ENCODE results near the gene KDM3A.

KDM3A gene

DNA sequence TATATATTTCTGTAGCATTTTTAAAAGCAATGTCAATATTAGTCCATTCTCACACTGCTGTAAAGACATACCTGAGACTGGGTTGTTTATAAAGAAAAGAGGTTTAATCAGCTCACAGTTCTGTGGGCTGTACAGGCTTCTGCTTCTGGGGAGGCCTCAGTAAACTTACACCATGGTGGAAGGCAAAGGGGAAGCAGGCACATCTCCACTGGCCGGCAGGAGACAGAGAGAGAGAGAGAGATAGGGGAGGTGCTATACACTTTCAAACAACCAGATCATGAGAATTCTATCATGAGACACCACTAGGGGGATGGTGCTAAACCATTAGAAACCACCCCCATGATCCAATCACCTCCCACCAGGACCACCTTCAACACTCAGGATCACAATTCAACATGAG lies 79.0 kb downstream of the KDM3A start:
- no peak for DNase-seq

DNA sequence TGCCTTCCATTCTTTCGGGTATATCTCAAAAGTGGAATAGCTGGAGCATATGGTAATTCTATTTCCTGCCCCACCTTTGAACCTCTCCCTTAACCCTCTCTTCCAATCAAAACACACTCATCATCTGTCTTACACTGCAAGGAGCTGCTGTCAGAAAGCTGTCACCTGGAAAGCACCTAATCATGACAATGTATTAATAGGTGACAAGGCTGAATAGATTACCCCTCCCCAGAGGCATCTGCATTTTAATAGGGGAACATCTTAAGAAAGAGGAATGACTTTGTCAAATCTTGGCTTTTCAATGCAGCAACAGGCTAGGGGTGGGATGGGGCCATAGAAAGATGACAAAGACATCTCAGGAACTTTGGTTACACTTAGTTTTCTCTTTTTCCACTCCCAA lies 80.8 kb downstream of the KDM3A start:
- DNase-seq: no peak

DNA sequence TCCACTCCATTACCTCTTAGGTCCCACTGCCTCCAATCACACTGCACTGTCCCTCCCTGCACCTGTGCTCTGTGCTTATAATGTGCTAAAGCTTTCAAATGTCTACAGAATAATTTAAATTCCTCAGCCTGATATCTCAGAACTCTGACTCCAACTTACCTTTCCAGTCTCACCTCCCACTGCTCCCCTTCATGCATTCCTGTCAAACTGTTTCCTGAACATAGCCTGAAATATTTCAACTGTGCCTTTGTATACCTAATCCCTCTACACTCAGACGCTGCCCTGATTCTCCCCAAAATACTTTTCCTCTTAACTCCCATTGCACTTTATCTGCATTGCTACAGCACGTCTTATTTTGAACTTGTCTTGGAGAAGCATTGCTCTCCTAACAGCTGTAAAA lies 81.5 kb downstream of the KDM3A start:
- no peak for DNase-seq

DNA sequence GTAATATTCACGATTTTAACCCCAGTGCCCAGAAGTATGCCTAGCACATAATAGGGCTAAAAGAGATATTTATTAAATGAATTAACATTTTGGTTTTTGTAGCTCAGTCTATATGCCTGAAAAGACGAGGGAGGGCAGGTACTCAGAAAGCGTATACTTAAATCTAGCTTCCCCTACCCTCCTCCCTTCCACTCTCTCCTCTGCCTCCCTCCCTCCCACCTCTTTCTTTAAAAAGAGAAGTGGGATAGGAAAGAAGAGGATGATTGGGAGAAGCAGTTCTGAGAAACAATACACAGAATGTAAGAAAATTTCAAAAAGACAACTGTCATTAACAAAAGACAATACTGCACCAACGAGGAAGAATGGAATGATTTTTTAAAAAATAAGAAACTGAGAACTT lies 82.3 kb downstream of the KDM3A start:
- DNase-seq: no peak

DNA sequence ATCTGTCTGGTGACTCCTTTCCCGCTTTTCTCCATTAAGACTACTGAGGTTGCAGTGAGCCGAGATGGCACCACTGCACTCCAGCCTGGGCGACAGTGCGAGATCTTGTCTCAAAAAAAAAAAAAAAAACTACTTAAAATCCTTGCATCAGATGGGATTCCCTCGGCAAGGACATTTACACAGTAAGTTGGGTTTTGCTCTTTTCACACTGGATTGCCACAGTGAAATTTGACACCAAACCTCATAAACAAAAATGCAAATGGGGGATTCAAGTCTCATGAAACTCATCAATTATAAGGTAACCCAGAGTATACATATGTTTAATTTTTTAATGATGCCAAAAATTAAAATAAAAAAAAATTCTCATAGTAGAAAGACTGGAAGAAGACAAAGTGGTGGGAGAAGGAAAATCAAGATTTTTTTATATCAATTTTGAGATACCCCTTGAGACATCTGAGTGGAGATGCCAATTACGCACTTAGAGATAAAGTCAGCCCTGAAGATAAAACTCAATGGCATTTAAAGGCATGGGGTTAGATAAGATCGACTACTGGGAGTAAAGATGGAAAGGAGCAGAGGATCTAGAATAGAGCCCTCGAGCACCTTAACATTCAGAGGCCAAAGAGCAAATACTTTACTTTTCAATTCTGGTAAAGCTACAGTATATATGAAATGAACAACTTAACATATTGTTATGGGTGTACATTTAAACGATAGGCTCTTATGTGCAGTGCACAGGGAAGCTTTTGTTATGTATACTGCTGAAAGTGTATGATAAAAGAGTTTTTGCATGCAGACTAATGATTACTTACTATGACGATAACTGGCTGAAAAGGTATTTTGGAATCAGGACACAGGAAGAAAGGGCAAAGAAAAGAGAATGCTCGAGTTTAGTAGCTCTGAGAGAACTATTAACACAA lies 84.5 kb downstream of the KDM3A start:
- DNase-seq: no peak

DNA sequence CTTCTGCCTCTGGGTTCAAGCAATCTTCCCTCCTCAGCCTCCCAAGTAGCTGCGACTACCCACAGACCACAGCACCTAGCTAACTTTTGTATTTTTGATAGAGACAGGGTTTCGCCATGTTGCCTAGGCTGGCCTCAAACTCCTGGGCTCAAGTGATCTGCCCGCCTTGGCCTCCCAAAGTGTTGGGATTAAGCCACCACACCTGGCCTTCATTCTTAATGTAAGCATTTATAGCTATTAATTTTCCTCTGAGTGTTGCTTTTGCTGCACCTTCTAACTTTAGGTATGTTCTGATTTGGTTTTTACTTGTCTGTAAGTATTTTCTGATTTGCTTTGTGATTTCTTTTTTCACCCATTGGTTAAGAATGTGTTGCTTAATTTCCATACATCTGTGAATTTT lies 92.4 kb downstream of the KDM3A start:
- DNase-seq: no peak

DNA sequence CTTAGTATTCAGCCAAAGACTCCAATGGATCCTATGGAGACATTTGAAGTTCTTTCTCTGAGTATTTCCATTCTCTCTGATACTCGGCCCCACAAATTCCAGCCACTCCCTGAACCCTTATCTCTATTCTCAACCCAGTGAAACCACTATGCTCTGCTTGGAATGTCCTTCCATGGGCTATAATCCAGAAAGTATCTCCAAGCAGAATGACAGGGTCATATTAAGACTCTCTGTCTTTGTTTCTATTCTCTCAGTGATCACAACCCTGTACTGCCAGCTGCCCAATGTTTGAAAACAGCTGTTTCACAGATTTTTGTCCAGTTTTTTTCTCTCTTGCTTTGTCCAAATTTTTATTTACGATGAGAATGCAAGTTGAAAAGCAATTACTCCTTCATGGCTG lies 100.2 kb downstream of the KDM3A start:
- no peak for DNase-seq
